ENCODE measurements around the gene SEC14L1.
"Not testable (repeated sequence)": the region's sequence is repeated elsewhere in the genome, so short reads cannot be mapped to it uniquely, and the experiment has no call there.

DNA sequence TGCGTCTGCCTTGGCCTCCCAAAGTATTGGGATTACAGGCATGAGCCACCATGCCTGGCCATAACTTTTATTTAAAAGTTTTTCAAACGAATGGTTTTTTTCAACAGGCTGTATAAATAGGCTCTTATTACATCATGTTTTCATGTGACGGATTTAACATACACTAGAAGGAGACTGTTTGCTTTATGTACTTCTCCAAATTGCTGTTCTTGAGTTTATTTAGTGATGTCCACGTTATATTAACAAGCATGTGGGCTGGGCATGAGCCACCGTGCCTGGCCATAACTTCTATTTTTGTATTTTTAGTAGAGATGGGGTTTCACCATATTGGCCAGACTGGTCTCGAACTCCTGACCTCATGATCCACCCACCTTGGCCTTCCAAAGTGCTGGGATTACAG, 17.0 kb downstream of the SEC14L1 start:
- not testable (repeated sequence) for TF ChIP-seq CBFB (CRISPR knock-in tag; IDR thresholded peaks at IDR 0.05; ENCODE audit: low read depth); CREB1 (CRISPR knock-in tag; IDR thresholded peaks at IDR 0.05); ZNF416 (CRISPR knock-in tag; IDR thresholded peaks at IDR 0.05); ZNF396 (CRISPR knock-in tag; IDR thresholded peaks at IDR 0.05; ENCODE audit: borderline replicate concordance); NR2C2 (CRISPR knock-in tag; IDR thresholded peaks at IDR 0.05); FOXP1 (CRISPR knock-in tag; IDR thresholded peaks at IDR 0.05; ENCODE audit: borderline replicate concordance)
- TF ChIP-seq, protein P1, sequence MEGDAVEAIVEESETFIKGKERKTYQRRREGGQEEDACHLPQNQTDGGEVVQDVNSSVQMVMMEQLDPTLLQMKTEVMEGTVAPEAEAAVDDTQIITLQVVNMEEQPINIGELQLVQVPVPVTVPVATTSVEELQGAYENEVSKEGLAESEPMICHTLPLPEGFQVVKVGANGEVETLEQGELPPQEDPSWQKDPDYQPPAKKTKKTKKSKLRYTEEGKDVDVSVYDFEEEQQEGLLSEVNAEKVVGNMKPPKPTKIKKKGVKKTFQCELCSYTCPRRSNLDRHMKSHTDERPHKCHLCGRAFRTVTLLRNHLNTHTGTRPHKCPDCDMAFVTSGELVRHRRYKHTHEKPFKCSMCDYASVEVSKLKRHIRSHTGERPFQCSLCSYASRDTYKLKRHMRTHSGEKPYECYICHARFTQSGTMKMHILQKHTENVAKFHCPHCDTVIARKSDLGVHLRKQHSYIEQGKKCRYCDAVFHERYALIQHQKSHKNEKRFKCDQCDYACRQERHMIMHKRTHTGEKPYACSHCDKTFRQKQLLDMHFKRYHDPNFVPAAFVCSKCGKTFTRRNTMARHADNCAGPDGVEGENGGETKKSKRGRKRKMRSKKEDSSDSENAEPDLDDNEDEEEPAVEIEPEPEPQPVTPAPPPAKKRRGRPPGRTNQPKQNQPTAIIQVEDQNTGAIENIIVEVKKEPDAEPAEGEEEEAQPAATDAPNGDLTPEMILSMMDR (IDR thresholded peaks at IDR 0.05): not testable (repeated sequence)
- TF ChIP-seq, protein P2, sequence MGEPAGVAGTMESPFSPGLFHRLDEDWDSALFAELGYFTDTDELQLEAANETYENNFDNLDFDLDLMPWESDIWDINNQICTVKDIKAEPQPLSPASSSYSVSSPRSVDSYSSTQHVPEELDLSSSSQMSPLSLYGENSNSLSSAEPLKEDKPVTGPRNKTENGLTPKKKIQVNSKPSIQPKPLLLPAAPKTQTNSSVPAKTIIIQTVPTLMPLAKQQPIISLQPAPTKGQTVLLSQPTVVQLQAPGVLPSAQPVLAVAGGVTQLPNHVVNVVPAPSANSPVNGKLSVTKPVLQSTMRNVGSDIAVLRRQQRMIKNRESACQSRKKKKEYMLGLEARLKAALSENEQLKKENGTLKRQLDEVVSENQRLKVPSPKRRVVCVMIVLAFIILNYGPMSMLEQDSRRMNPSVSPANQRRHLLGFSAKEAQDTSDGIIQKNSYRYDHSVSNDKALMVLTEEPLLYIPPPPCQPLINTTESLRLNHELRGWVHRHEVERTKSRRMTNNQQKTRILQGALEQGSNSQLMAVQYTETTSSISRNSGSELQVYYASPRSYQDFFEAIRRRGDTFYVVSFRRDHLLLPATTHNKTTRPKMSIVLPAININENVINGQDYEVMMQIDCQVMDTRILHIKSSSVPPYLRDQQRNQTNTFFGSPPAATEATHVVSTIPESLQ (CRISPR knock-in tag; IDR thresholded peaks at IDR 0.05): not testable (repeated sequence)
- TF ChIP-seq, protein P3, sequence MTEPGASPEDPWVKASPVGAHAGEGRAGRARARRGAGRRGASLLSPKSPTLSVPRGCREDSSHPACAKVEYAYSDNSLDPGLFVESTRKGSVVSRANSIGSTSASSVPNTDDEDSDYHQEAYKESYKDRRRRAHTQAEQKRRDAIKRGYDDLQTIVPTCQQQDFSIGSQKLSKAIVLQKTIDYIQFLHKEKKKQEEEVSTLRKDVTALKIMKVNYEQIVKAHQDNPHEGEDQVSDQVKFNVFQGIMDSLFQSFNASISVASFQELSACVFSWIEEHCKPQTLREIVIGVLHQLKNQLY (CRISPR knock-in tag; IDR thresholded peaks at IDR 0.05): not testable (repeated sequence)

All from WTC11 (cell line).